Esophagus squamous epithelium (tissue), 4 donors: ENCODE results near the gene SYNPO2.

Experiments used
- POLR2A ChIP-seq, 4 donors: fragments of 450-650 bp; IDR thresholded peaks; one replicate each; pipeline ENCODE4 v1.6.1; 2017; ENCODE audit warnings: antibody characterized with exemption in 4 of 4, mild to moderate bottlenecking in 4 of 4, moderate library complexity in 3 of 4
- TF ChIP-seq, protein P1 (sequence below), 6 experiments: fragments of 450-650 bp in 4 of 6; fragments of 200-600 bp in 2 of 6; sonication (generic) in 2 of 6; IDR thresholded peaks; one replicate each; pipeline ENCODE4 v1.5.1; 2016 to 2019; ENCODE audit warnings: antibody characterized with exemption in 6 of 6, mild to moderate bottlenecking in 4 of 6, moderate library complexity in 4 of 6

DNA sequence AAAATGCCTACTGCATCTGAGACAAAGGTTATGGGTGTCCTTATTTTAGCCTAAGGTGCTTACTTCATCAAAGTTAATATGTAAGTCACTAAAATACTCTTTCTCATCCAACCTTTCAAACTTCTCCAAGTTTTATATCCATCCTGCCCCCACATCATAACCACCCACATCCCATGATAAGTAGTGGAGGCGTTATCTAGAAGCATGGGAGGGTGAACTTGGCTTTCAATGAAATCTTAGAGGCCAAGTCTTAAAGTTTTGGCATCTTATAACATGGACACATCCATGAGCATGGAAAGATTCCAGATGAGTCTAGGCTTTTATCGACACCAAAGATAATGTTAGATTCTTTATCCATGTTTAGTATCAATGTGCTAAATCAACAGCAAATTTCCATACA lies 29.9 kb upstream of the SYNPO2 start:
- TF ChIP-seq, protein P1, sequence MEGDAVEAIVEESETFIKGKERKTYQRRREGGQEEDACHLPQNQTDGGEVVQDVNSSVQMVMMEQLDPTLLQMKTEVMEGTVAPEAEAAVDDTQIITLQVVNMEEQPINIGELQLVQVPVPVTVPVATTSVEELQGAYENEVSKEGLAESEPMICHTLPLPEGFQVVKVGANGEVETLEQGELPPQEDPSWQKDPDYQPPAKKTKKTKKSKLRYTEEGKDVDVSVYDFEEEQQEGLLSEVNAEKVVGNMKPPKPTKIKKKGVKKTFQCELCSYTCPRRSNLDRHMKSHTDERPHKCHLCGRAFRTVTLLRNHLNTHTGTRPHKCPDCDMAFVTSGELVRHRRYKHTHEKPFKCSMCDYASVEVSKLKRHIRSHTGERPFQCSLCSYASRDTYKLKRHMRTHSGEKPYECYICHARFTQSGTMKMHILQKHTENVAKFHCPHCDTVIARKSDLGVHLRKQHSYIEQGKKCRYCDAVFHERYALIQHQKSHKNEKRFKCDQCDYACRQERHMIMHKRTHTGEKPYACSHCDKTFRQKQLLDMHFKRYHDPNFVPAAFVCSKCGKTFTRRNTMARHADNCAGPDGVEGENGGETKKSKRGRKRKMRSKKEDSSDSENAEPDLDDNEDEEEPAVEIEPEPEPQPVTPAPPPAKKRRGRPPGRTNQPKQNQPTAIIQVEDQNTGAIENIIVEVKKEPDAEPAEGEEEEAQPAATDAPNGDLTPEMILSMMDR (IDR thresholded peaks at IDR 0.05) = no peak
- TF ChIP-seq POLR2A (IDR thresholded peaks at IDR 0.05) = no peak
